ENCODE results near the gene CLTC. TPM values are rescaled to one million over a fixed set of nuclear protein-coding genes. Genes with fewer than 3 reads are reported as not detected.

CLTC gene
- total and polyA plus RNA-seq, 2 donors (not counting 1 experiment from before 2014, with no cell fraction given) = 25.9 to 114 TPM

DNA sequence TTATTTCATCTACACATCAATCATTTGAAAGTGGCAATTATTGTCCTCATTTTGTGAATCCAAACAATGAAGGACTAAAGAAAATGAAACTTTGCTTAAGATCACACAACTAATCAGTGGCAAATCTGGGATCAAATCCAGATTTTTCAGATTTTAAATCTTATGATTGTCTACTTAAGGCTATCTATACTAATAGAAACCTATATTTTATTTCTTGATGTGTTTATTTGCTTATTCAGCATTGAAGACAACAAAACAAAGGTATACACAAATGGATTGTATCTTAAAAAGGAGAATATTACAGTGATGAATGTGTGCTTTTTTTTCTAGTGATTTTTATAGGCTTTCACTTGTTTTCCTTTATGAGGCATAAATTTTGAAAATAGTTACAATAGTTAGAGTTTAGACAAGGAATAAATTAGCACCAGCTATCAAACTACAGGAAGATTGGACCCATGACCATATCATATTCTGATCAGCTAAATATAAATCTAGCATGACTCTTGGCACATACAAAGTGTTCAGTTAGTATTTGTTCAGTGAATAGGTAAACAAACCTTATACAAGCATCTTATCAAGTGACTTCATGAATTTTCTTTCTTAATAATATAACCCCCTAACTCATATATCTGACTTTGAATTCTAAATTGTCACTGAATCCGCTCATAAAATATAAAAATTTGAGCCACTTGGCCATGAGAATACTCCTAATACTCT, 108.3 kb downstream of the CLTC start:
- ChIA-PET CTCF (no interaction called here), POLR2A (no interaction called here)
- no peak for DNase-seq
- H3K79me2 ChIP-seq (ENCODE audit: control insufficient read depth, insufficient read depth, low read length) = peaks cover 29% of the 10 kb centered on the region
- no peaks in the 10 kb centered on the region for H3K4me1 ChIP-seq (ENCODE audit: control insufficient read depth in 2 of 2, insufficient read depth in 2 of 2, low read length in 2 of 2)
- H4K20me1 ChIP-seq (ENCODE audit: control insufficient read depth, insufficient read depth, low read length, poor library complexity, severe bottlenecking) = peaks cover 5% of the 10 kb centered on the region
- H3K4me2 ChIP-seq (replicated peaks; ENCODE audit: low read depth, low read length, poor library complexity, severe bottlenecking) = no peak overlapping the region
- no peak overlapping the region for H3K27ac ChIP-seq (ENCODE audit: low read length in 2 of 2)
- Mint-ChIP-seq H3K4me3 (no peak overlapping the region), H3K4me1 (peaks cover 1% of the 10 kb centered on the region), H3K27me3 (no peaks in the 10 kb centered on the region), H3K9me3 (ENCODE audit: insufficient read depth) (no peaks in the 10 kb centered on the region), H3K27ac (no peak overlapping the region)
- intact Hi-C loops (cut with micrococcal nuclease) = no loop called here
- H3K36me3 ChIP-seq (replicated peaks in 1 of 2; ENCODE audit: control extremely low read depth in 1 of 2, control insufficient read depth in 1 of 2, extremely low read depth in 1 of 2, insufficient read depth in 2 of 2, low read length in 1 of 2) = peaks cover 1 to 3% of the 10 kb centered on the region in 2 experiments
- no peaks in the 10 kb centered on the region for H3K9me3 ChIP-seq (ENCODE audit: control extremely low read depth in 1 of 3, control insufficient read depth in 2 of 3, insufficient read depth in 1 of 3, low read length in 2 of 3)
- no peaks in the 10 kb centered on the region for H3K27me3 ChIP-seq (replicated peaks in 1 of 4; ENCODE audit: control extremely low read depth in 1 of 4, control insufficient read depth in 3 of 4, insufficient read depth in 4 of 4, low read length in 3 of 4)
- no CpG with 5 or more reads among the region's 1 CpG for WGBS (ENCODE audit: insufficient coverage)
- no peak overlapping the region for H3K4me3 ChIP-seq (ENCODE audit: control extremely low read depth in 1 of 5, extremely low read depth in 1 of 5, insufficient read depth in 1 of 5, low read depth in 2 of 5, low read length in 4 of 5)
- TF ChIP-seq, protein P1, sequence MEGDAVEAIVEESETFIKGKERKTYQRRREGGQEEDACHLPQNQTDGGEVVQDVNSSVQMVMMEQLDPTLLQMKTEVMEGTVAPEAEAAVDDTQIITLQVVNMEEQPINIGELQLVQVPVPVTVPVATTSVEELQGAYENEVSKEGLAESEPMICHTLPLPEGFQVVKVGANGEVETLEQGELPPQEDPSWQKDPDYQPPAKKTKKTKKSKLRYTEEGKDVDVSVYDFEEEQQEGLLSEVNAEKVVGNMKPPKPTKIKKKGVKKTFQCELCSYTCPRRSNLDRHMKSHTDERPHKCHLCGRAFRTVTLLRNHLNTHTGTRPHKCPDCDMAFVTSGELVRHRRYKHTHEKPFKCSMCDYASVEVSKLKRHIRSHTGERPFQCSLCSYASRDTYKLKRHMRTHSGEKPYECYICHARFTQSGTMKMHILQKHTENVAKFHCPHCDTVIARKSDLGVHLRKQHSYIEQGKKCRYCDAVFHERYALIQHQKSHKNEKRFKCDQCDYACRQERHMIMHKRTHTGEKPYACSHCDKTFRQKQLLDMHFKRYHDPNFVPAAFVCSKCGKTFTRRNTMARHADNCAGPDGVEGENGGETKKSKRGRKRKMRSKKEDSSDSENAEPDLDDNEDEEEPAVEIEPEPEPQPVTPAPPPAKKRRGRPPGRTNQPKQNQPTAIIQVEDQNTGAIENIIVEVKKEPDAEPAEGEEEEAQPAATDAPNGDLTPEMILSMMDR (IDR thresholded peaks at IDR 0.05) = no peak
- no peak for TF ChIP-seq EZH2 (IDR thresholded peaks at IDR 0.05; ENCODE audit: borderline replicate concordance, insufficient read depth, low read depth, low read length, poor library complexity, severe bottlenecking)
- no peak overlapping the region for H3K9ac ChIP-seq (ENCODE audit: low read length)
- no peak for ATAC-seq (ENCODE audit: low read depth)
- H2AFZ ChIP-seq (ENCODE audit: insufficient read depth, low read depth, low read length, poor library complexity, severe bottlenecking) = no peak overlapping the region

DNA sequence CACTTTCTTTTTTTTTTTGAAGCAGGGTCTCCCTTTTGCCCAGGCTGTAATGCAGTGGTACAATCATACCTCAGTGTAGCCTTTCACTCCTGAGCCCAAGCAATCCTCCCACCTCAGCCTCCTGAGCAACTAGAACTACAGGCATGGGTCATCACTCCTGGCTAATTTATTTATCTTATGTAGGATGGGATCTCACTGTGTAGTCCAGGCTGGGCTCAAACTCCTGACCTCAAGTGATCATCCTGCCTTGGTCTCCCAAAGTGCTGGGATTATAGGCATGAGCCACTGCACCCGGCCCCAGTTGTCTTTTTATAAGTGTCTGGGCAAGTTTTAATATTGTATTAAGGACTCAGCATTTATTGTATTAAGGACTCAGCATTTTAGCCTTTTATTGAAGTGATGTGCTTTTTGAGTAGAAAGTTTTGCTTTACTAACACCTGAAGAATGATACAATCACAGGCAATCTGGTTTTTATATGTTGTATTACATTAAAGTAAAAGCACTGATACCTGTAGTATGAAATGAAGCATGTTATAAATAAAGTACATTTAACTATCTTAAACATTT, 110.7 kb downstream of the CLTC start:
- Histone ChIP-seq H4K20me1 (ENCODE audit: control insufficient read depth, insufficient read depth, low read length, poor library complexity, severe bottlenecking) (peaks cover 5% of the 10 kb centered on the region), H3K4me2 (replicated peaks; ENCODE audit: low read depth, low read length, poor library complexity, severe bottlenecking) (no peak overlapping the region), H3K27me3 (replicated peaks in 1 of 4; ENCODE audit: control extremely low read depth in 1 of 4, control insufficient read depth in 3 of 4, insufficient read depth in 4 of 4, low read length in 3 of 4) (no peaks in the 10 kb centered on the region), H3K4me3 (ENCODE audit: control extremely low read depth in 1 of 5, extremely low read depth in 1 of 5, insufficient read depth in 1 of 5, low read depth in 2 of 5, low read length in 4 of 5) (peak overlapping the region in 1 of 5 experiments; percentile 74), H3K36me3 (replicated peaks in 1 of 2; ENCODE audit: control extremely low read depth in 1 of 2, control insufficient read depth in 1 of 2, extremely low read depth in 1 of 2, insufficient read depth in 2 of 2, low read length in 1 of 2) (peaks cover 1 to 9% of the 10 kb centered on the region in 2 experiments), H3K9me3 (ENCODE audit: control extremely low read depth in 1 of 3, control insufficient read depth in 2 of 3, insufficient read depth in 1 of 3, low read length in 2 of 3) (no peaks in the 10 kb centered on the region), H3K4me1 (ENCODE audit: control insufficient read depth in 2 of 2, insufficient read depth in 2 of 2, low read length in 2 of 2) (no peaks in the 10 kb centered on the region), H3K79me2 (ENCODE audit: control insufficient read depth, insufficient read depth, low read length) (peaks cover 15% of the 10 kb centered on the region), H3K9ac (ENCODE audit: low read length) (no peak overlapping the region), H2AFZ (ENCODE audit: insufficient read depth, low read depth, low read length, poor library complexity, severe bottlenecking) (no peak overlapping the region), H3K27ac (ENCODE audit: low read length in 2 of 2) (no peak overlapping the region)
- ChIA-PET POLR2A (no interaction called here), CTCF (interaction anchor here (0.7 kb wide), 1 partner anchor 792 kb away, joined by 3 read pairs; no protein-coding TSS in a partner anchor)
- no CpG with 5 or more reads among the region's 1 CpG for WGBS (ENCODE audit: insufficient coverage)
- no peak overlapping the region for H3K4me3 Mint-ChIP-seq
- no peaks in the 10 kb centered on the region for H3K27me3 Mint-ChIP-seq
- H3K27ac Mint-ChIP-seq = no peak overlapping the region
- H3K4me1 Mint-ChIP-seq = no peaks in the 10 kb centered on the region
- intact Hi-C loops (cut with micrococcal nuclease) = no loop called here
- ATAC-seq (ENCODE audit: low read depth) = no peak
- no peaks in the 10 kb centered on the region for H3K9me3 Mint-ChIP-seq (ENCODE audit: insufficient read depth)
- DNase-seq = no peak
- no peak for TF ChIP-seq EZH2 (IDR thresholded peaks at IDR 0.05; ENCODE audit: borderline replicate concordance, insufficient read depth, low read depth, low read length, poor library complexity, severe bottlenecking)
- TF ChIP-seq, protein P1 (IDR thresholded peaks at IDR 0.05) = no peak
